ENCODE measurements around the gene PHRF1. TPM values are rescaled to one million over a fixed set of nuclear protein-coding genes. Genes with fewer than 3 reads are reported as not detected.

Gene PHRF1
- total RNA-seq, 1 experiment from 2014 or later = 48.9 TPM

GRCh38 chr11:539971-540481 is 36.2 kb upstream of the PHRF1 start:
- no peak for TF ChIP-seq CTCF (conservative IDR thresholded peaks at IDR 0.05)
- no peaks in the 10 kb centered on the region for H4K20me1 ChIP-seq (ENCODE audit: control insufficient read depth, insufficient read depth, insufficient read length)
- H2BK15ac ChIP-seq (ENCODE audit: low read depth, low read length) = no peak overlapping the region
- WGBS (ENCODE audit: extremely low coverage, insufficient read length, low lambda C conversion rate) = no CpG with 5 or more reads among the region's 8 CpGs
- no peaks in the 10 kb centered on the region for H3K79me2 ChIP-seq (ENCODE audit: insufficient read depth, low read length)
- H3K23me2 ChIP-seq (ENCODE audit: insufficient read length, low read depth, low read length, poor library complexity, severe bottlenecking) = peaks cover 15% of the 10 kb centered on the region
- H3K9me3 ChIP-seq (ENCODE audit: control insufficient read depth, low read depth, low read length) = no peaks in the 10 kb centered on the region
- peak overlapping the region; percentile 10; the same call in 1 of the 2 replicates for H3K14ac ChIP-seq (ENCODE audit: insufficient read depth, low read length)
- no peak overlapping the region for H3K27ac ChIP-seq (ENCODE audit: insufficient read length, low read depth, low read length)
- H3K4me1 ChIP-seq (ENCODE audit: insufficient read depth, low read length) = no peaks in the 10 kb centered on the region
- no peak overlapping the region for H3K9ac ChIP-seq (ENCODE audit: extremely low read depth, insufficient read length, low read length)
- H3K4me2 ChIP-seq (ENCODE audit: insufficient read depth, insufficient read length, low read length) = no peak overlapping the region
- no peak overlapping the region for H3K4ac ChIP-seq (ENCODE audit: low read depth, low read length)
- no peak overlapping the region for H4K91ac ChIP-seq (ENCODE audit: insufficient read length, low read depth, low read length)
- DNase-seq = no peak
- H3K18ac ChIP-seq (ENCODE audit: insufficient read length, low read depth, low read length) = no peak overlapping the region
- H4K8ac ChIP-seq (replicated peaks; ENCODE audit: insufficient read length, low read depth, low read length) = no peak overlapping the region
- H3K79me1 ChIP-seq (ENCODE audit: insufficient read depth, low read depth, low read length, poor library complexity, severe bottlenecking) = no peaks in the 10 kb centered on the region
- no peak overlapping the region for H3K4me3 Mint-ChIP-seq
- no peaks in the 10 kb centered on the region for H3K27me3 ChIP-seq (ENCODE audit: insufficient read depth, low read length)
- H3K23ac ChIP-seq (ENCODE audit: insufficient read length, low read depth, low read length) = no peak overlapping the region
- peaks cover 2 to 7% (median 5%) of the 10 kb centered on the region in 3 experiments; a peak in 5 of 7 replicates for H3K36me3 Mint-ChIP-seq (ENCODE audit: insufficient read depth in 1 of 3, low read depth in 3 of 3)
- no peak overlapping the region for H2BK120ac ChIP-seq (ENCODE audit: low read depth, low read length, poor library complexity, severe bottlenecking)
- H2BK12ac ChIP-seq (ENCODE audit: insufficient read length, low read depth, low read length) = no peak overlapping the region
- H2BK20ac ChIP-seq (ENCODE audit: low read depth, low read length, poor library complexity, severe bottlenecking) = no peak overlapping the region
- no peak overlapping the region for H4K5ac ChIP-seq (ENCODE audit: insufficient read length, low read depth, low read length)
- no peak overlapping the region for H3K27ac Mint-ChIP-seq
- no peak overlapping the region for H3K56ac ChIP-seq (ENCODE audit: insufficient read length, low read depth, low read length)
- peaks cover 16% of the 10 kb centered on the region for H3K27me3 Mint-ChIP-seq (ENCODE audit: low read depth)
- peaks cover 9 to 13% of the 10 kb centered on the region in 2 experiments; a peak in 3 of 4 replicates for H3K4me1 Mint-ChIP-seq
- H2AK5ac ChIP-seq (ENCODE audit: insufficient read length, low read length) = no peak overlapping the region
- peaks cover 0 to 4% of the 10 kb centered on the region in 2 experiments; a peak in 2 of 5 replicates for H3K9me3 Mint-ChIP-seq
- H2BK5ac ChIP-seq (ENCODE audit: insufficient read length, low read length) = no peak overlapping the region
- H3T11ph ChIP-seq (ENCODE audit: low read length) = no peak overlapping the region
- H2AFZ ChIP-seq (ENCODE audit: low read length) = no peak overlapping the region
